ENCODE data around the gene ITGA2. TPM values are rescaled to one million over a fixed set of nuclear protein-coding genes. Genes with fewer than 3 reads are reported as not detected.

ITGA2 gene
- total RNA-seq, 1 experiment from 2014 or later, result 36.6 TPM

DNA sequence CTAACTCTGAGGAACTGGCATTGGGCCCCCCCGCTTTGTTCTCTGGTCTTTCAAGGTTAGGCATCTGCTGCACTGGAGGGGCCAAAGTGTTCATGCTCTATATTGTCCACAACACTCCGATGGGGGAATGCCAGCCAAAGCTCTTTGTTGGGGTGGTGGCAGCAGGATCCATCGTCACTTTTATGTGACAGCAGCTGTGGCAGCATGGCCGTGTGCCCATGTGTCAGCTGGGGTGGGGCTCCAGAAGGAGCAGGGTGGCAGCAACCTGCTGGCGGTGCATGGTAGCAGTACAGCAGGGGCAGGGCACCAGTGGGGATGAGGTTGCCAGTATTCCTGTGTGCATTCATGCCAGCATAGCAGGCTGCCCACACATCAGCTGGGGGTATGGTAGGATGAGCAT, 28.2 kb downstream of the ITGA2 start:
- ChIA-PET RAD21 (ENCODE audit: low non-redundant PET in 1 of 2, low total read pairs in 2 of 2, uncharacterized antibody in 2 of 2, unreplicated experiment in 2 of 2) (no interaction called here), POLR2A (no interaction called here), CTCF (interaction anchor here (1.5 to 1.6 kb wide), 2 partner anchors 18 kb away, joined by 5 to 6 read pairs; no protein-coding TSS in a partner anchor)
- TF ChIP-seq, protein P1, sequence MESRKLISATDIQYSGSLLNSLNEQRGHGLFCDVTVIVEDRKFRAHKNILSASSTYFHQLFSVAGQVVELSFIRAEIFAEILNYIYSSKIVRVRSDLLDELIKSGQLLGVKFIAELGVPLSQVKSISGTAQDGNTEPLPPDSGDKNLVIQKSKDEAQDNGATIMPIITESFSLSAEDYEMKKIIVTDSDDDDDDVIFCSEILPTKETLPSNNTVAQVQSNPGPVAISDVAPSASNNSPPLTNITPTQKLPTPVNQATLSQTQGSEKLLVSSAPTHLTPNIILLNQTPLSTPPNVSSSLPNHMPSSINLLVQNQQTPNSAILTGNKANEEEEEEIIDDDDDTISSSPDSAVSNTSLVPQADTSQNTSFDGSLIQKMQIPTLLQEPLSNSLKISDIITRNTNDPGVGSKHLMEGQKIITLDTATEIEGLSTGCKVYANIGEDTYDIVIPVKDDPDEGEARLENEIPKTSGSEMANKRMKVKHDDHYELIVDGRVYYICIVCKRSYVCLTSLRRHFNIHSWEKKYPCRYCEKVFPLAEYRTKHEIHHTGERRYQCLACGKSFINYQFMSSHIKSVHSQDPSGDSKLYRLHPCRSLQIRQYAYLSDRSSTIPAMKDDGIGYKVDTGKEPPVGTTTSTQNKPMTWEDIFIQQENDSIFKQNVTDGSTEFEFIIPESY (IDR thresholded peaks at IDR 0.05; ENCODE audit: extremely low read depth, insufficient replicate concordance, low read length), result no peak
- Histone ChIP-seq H4K20me1 (ENCODE audit: insufficient read depth) (no peaks in the 10 kb centered on the region), H3K9ac (ENCODE audit: low read length) (no peak overlapping the region), H3K4me2 (ENCODE audit: low read length) (no peak overlapping the region), H3K79me2 (ENCODE audit: insufficient read depth, low read length) (peaks cover 43% of the 10 kb centered on the region; the same call in 1 of the 2 replicates), H3K4me3 (replicated peaks in 1 of 2; ENCODE audit: low read depth in 1 of 2, low read length in 2 of 2) (no peak overlapping the region), H2AFZ (ENCODE audit: low read depth, low read length, poor library complexity, severe bottlenecking) (no peak overlapping the region), H3K9me3 (ENCODE audit: control insufficient read depth in 1 of 2, insufficient read depth in 1 of 2, low read depth in 1 of 2, low read length in 2 of 2) (no peaks in the 10 kb centered on the region), H3K27ac (ENCODE audit: low read depth, low read length) (no peak overlapping the region), H3K9me2 (ENCODE audit: insufficient read depth) (no peaks in the 10 kb centered on the region), H3K4me1 (ENCODE audit: control insufficient read depth in 1 of 2, insufficient read depth in 2 of 2, low read length in 2 of 2) (peaks cover 3 to 12% of the 10 kb centered on the region in 2 experiments; a peak in 3 of 4 replicates), H3K36me3 (ENCODE audit: control insufficient read depth in 1 of 2, insufficient read depth in 2 of 2, low read length in 2 of 2) (no peaks in the 10 kb centered on the region), H3K27me3 (ENCODE audit: insufficient read depth, low read length) (no peaks in the 10 kb centered on the region)
- no peak for DNase-seq (ENCODE audit: low read depth, low spot score)
- ATAC-seq, result no peak
- BruUV-seq (replicated peaks), result no TSS peak
- intact Hi-C loops (cut with micrococcal nuclease), result no loop called here

DNA sequence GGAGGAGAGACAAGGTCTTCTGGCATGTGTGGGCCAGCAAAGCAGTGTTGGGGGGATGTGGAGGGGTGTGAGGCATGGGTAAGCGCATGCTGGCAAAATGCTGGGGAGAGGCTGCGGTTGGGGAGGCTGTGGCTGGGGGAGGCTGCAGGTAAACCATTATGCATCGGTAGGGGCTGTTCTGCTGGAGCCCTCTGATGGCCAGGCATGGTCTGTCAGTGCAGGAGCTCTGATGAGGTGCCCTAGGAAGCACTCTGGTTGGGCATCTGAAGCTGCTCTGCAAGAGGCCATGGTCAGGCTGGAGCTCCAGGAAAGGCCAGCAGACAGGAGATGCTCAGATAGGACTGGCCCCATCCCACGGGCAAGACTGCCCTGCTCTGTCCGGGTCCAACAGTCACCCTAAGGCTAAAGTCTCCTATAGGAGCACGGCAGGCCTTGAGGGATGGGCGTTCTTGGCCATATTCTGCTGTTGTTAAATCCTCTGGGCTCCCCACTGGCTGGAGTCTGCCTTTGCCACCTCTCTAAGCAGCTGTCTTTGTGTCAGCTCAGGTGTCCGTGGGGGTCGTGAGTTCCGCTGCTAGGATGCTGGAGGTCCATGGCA, 28.7 kb downstream of the ITGA2 start:
- no peaks in the 10 kb centered on the region for H4K20me1 ChIP-seq (ENCODE audit: insufficient read depth)
- CTCF ChIA-PET, result interaction anchor here (1.5 kb wide), 1 partner anchor 17 kb away, joined by 6 read pairs; no protein-coding TSS in a partner anchor
- H3K4me2 ChIP-seq (ENCODE audit: low read length), result no peak overlapping the region
- TF ChIP-seq SP1 (IDR thresholded peaks at IDR 0.05; ENCODE audit: low read depth) (no peak), ZNF274 (IDR thresholded peaks at IDR 0.05; ENCODE audit: low read depth, low read length) (no peak), CBX3 (IDR thresholded peaks at IDR 0.05; ENCODE audit: low read depth) (no peak), ELF1 (IDR thresholded peaks at IDR 0.05; ENCODE audit: borderline replicate concordance, low read depth) (no peak), JUND (IDR thresholded peaks at IDR 0.05) (no peak), YY1 (IDR thresholded peaks at IDR 0.05; ENCODE audit: extremely low read depth, insufficient replicate concordance, low read depth, low read length) (no peak), EZH2phosphoT487 (IDR thresholded peaks at IDR 0.05; ENCODE audit: borderline replicate concordance) (no peak), EZH2 (IDR thresholded peaks at IDR 0.05) (no peak), ZFX (IDR thresholded peaks at IDR 0.05) (no peak), POLR2A (IDR thresholded peaks at IDR 0.05; ENCODE audit: borderline replicate concordance, extremely low read depth, insufficient read depth, insufficient read length) (no peak), RAD21 (IDR thresholded peaks at IDR 0.05; ENCODE audit: low read depth) (no peak), SRF (IDR thresholded peaks at IDR 0.05; ENCODE audit: low read depth) (no peak), CEBPB (IDR thresholded peaks at IDR 0.05; ENCODE audit: low read depth) (no peak), EGR1 (IDR thresholded peaks at IDR 0.05; ENCODE audit: low read depth) (no peak), POLR2AphosphoS5 (IDR thresholded peaks at IDR 0.05; ENCODE audit: low read depth, low read length) (no peak), FOSL1 (IDR thresholded peaks at IDR 0.05; ENCODE audit: low read depth) (no peak)
- TF ChIP-seq, protein P2, sequence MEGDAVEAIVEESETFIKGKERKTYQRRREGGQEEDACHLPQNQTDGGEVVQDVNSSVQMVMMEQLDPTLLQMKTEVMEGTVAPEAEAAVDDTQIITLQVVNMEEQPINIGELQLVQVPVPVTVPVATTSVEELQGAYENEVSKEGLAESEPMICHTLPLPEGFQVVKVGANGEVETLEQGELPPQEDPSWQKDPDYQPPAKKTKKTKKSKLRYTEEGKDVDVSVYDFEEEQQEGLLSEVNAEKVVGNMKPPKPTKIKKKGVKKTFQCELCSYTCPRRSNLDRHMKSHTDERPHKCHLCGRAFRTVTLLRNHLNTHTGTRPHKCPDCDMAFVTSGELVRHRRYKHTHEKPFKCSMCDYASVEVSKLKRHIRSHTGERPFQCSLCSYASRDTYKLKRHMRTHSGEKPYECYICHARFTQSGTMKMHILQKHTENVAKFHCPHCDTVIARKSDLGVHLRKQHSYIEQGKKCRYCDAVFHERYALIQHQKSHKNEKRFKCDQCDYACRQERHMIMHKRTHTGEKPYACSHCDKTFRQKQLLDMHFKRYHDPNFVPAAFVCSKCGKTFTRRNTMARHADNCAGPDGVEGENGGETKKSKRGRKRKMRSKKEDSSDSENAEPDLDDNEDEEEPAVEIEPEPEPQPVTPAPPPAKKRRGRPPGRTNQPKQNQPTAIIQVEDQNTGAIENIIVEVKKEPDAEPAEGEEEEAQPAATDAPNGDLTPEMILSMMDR (IDR thresholded peaks at IDR 0.05 in 2 of 3, conservative IDR thresholded peaks at IDR 0.05 in 1 of 3; ENCODE audit: borderline replicate concordance in 1 of 3, insufficient read depth in 1 of 3, low read depth in 2 of 3, low read length in 2 of 3), result no peak
- intact Hi-C loops (cut with micrococcal nuclease), result no loop called here
- no peak overlapping the region for H2AFZ ChIP-seq (ENCODE audit: low read depth, low read length, poor library complexity, severe bottlenecking)
- POLR2A ChIA-PET, result no interaction called here
- H3K9me3 ChIP-seq (ENCODE audit: control insufficient read depth in 1 of 2, insufficient read depth in 1 of 2, low read depth in 1 of 2, low read length in 2 of 2), result no peaks in the 10 kb centered on the region
- no peak overlapping the region for H3K4me3 ChIP-seq (replicated peaks in 1 of 2; ENCODE audit: low read depth in 1 of 2, low read length in 2 of 2)
- RAD21 ChIA-PET (ENCODE audit: low non-redundant PET in 1 of 2, low total read pairs in 2 of 2, uncharacterized antibody in 2 of 2, unreplicated experiment in 2 of 2), result no interaction called here
- DNase-seq (ENCODE audit: low read depth, low spot score), result no peak
- ATAC-seq, result no peak
- H3K4me1 ChIP-seq (ENCODE audit: control insufficient read depth in 1 of 2, insufficient read depth in 2 of 2, low read length in 2 of 2), result peaks cover 3 to 12% of the 10 kb centered on the region in 2 experiments; a peak in 3 of 4 replicates
- H3K27ac ChIP-seq (ENCODE audit: low read depth, low read length), result no peak overlapping the region
- no TSS peak for BruUV-seq (replicated peaks)
- H3K79me2 ChIP-seq (ENCODE audit: insufficient read depth, low read length), result peaks cover 43% of the 10 kb centered on the region; the same call in 1 of the 2 replicates
- no peaks in the 10 kb centered on the region for H3K36me3 ChIP-seq (ENCODE audit: control insufficient read depth in 1 of 2, insufficient read depth in 2 of 2, low read length in 2 of 2)
- no peak overlapping the region for H3K9ac ChIP-seq (ENCODE audit: low read length)
- H3K27me3 ChIP-seq (ENCODE audit: insufficient read depth, low read length), result no peaks in the 10 kb centered on the region
- no peaks in the 10 kb centered on the region for H3K9me2 ChIP-seq (ENCODE audit: insufficient read depth)
